Mucosa of rectum (tissue), 2 donors: ENCODE results near the gene ZACN.

Source experiments
- H3K27ac ChIP-seq, 2 donors: one replicate each; pipeline ENCODE4 v1.7.0; 2013; ENCODE audit warnings: inconsistent platforms in 2 of 2, low read depth in 2 of 2, low read length in 2 of 2
- H3K27me3 ChIP-seq, 2 donors: one replicate each; pipeline ENCODE4 v1.7.0; 2013; ENCODE audit warnings: low read length in 2 of 2; ENCODE audit not compliant: control insufficient read depth in 2 of 2, insufficient read depth in 2 of 2
- H3K36me3 ChIP-seq, 2 donors: one replicate each; pipeline ENCODE4 v1.7.0; 2013; ENCODE audit warnings: low read length in 2 of 2; ENCODE audit not compliant: control insufficient read depth in 2 of 2, insufficient read depth in 2 of 2
- H3K4me1 ChIP-seq, 2 donors: one replicate each; pipeline ENCODE4 v1.7.0; 2013; ENCODE audit warnings: low read length in 2 of 2, mild to moderate bottlenecking in 1 of 2; ENCODE audit not compliant: control insufficient read depth in 2 of 2, insufficient read depth in 2 of 2
- H3K4me3 ChIP-seq, 2 donors: one replicate each; pipeline ENCODE4 v1.7.0; 2013; ENCODE audit warnings: low read length in 2 of 2
- H3K9ac ChIP-seq, 2 donors: one replicate each; pipeline ENCODE4 v1.7.0; 2013; ENCODE audit warnings: low read length in 2 of 2, low read depth in 1 of 2, mild to moderate bottlenecking in 1 of 2
- H3K9me3 ChIP-seq, 2 donors: one replicate each; pipeline ENCODE4 v1.7.0; 2013; ENCODE audit warnings: low read length in 2 of 2; ENCODE audit not compliant: control insufficient read depth in 2 of 2
- donor health status: healthy.
- donor health status: Normal muscosa, but diverticular disease.

Gene ZACN

DNA sequence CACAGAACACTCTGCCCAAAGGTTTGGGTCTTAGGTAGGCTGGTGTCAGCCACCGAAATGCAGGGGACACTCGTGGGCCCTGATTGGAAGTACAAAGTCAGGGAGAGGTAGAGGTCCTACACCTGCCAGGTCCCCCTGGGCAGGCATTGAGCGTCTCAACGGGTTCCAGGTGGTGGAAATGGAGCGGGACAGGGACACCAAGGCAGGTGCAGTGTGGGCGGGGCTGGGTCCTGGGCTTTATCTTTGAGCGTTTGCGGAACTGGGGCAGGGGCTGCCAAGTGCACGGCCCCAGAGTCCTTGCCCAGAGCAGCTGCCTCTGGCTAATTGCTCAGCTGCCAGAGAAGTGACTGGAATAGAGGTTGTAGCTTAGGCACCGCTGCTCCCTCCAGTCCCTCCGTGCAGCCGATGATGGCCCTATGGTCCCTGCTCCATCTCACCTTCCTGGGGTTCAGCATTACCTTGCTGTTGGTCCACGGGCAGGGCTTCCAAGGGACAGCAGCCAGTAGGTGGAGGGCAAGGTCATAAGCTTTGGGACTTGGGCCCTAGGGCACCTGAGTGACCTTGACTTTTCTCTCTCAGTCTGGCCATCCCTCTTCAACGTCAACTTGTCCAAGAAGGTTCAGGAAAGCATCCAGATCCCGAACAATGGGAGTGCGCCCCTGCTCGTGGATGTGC is at the start of gene ZACN:
Gene ZACN, plus strand, starts transcription at position 323 of the 675 bp plus-strand sequence. Its CDS starts 83 bp downstream, at position 406.
- Histone ChIP-seq H3K27ac (no peak within 1 kb of the TSS), H3K27me3 (peaks cover 54 to 55% of the 10 kb centered on the region in 2 donors), H3K36me3 (peaks cover 5 to 12% of the 10 kb centered on the region in 2 donors), H3K4me1 (peaks cover 9% of the 10 kb centered on the region in 2 donors), H3K9ac (no peak within 1 kb of the TSS), H3K4me3 (no peak within 1 kb of the TSS), H3K9me3 (no peaks in the 10 kb centered on the region)

GRCh38 chr17:76032073-76032779 is 46.8 kb upstream of the ZACN start:
- no peaks in the 10 kb centered on the region for H3K27me3 ChIP-seq
- no peak overlapping the region for H3K4me3 ChIP-seq
- H3K4me1 ChIP-seq = peaks cover 10 to 19% of the 10 kb centered on the region in 2 donors
- no peak overlapping the region for H3K9ac ChIP-seq
- no peaks in the 10 kb centered on the region for H3K36me3 ChIP-seq
- no peak overlapping the region for H3K27ac ChIP-seq
- H3K9me3 ChIP-seq = no peaks in the 10 kb centered on the region

DNA sequence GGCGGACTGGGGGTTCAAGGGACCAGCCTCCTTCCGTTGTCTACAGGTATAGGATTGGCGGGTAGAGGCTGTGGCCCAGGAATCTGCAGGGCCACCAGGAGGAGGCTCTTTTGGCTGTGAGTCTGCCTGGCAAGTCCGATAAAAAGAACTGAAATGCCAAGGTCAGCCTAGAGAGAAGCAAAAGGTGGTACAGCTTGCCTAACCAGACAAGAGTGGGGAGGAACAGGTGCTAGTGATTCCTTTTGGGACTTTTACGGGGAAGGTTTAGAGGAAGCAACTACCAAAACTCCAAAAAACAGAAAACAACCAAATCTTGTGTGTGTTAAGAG is 46.2 kb upstream of the ZACN start:
- no peaks in the 10 kb centered on the region for H3K36me3 ChIP-seq
- peaks cover 10 to 15% of the 10 kb centered on the region in 2 donors for H3K4me1 ChIP-seq
- H3K27me3 ChIP-seq = no peaks in the 10 kb centered on the region
- no peak overlapping the region for H3K4me3 ChIP-seq
- H3K9ac ChIP-seq = no peak overlapping the region
- no peak overlapping the region for H3K27ac ChIP-seq
- H3K9me3 ChIP-seq = no peaks in the 10 kb centered on the region

DNA sequence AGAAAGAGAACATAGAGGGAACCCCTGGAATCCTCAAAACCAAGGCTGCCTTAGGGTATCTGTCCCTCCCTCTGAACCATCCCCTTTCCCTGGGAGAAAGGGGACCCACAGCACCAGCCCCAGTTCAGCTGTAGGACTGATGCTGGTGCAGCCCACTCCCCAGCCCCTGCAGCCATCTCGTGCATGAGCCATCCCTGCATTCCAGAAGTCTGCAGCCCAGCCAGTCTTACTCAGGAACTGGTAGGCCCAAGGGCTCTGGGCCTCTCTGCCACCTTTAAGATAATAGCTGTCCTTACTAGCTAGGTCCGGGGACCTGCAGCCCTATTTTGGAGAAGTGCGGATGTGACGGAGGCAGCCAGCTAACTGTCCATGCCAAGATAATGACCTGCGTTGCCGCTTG is 45.8 kb upstream of the ZACN start:
- H3K9ac ChIP-seq = no peak overlapping the region
- H3K4me3 ChIP-seq = no peak overlapping the region
- H3K36me3 ChIP-seq = peaks cover 0 to 3% of the 10 kb centered on the region in 2 donors
- no peaks in the 10 kb centered on the region for H3K9me3 ChIP-seq
- H3K27me3 ChIP-seq = no peaks in the 10 kb centered on the region
- H3K4me1 ChIP-seq = peaks cover 10 to 13% of the 10 kb centered on the region in 2 donors
- no peak overlapping the region for H3K27ac ChIP-seq

DNA sequence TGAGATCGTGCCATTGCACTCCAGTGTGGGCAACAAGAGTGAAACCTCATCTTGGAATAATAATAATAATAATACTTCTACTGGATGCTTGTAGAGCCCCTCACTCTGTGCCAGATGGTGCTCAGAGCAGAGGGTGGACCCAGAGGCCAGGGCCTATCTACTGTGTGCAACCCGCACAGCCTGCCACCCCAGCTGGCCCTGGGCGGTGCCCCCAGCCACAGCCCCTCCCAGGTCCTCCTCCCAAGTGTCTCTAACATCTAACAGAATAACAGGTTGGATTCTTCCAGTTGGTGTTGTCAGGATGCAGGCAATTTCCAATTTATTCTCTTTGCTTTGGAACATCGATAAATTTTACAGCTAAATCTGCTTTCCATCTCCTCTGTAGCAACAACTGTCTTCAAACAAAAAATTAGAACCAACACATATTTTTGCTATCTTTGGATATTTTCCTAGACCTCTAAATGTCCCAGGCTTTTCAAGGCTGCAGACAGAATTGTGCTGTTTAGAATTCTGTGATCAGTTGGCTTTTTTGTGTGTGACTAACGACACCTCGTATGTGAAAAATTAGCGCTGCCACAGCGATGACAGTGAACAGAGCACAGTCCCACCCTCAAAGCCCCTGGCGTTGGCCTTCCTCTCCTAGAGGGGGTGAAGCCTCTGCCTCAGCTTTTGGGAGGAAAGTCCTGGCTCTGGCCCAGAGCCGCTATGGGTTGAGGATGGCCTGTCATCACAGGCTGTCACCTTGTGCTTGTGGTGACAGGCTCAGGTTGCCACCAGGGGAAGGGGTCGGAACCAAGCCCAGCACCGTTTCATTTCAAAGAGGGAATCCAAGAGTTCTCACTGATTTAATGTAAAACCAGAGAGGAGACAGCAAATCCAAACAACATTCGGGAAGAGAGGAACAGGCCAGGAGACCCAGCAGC is 44.3 kb upstream of the ZACN start:
- no peak overlapping the region for H3K27ac ChIP-seq

DNA sequence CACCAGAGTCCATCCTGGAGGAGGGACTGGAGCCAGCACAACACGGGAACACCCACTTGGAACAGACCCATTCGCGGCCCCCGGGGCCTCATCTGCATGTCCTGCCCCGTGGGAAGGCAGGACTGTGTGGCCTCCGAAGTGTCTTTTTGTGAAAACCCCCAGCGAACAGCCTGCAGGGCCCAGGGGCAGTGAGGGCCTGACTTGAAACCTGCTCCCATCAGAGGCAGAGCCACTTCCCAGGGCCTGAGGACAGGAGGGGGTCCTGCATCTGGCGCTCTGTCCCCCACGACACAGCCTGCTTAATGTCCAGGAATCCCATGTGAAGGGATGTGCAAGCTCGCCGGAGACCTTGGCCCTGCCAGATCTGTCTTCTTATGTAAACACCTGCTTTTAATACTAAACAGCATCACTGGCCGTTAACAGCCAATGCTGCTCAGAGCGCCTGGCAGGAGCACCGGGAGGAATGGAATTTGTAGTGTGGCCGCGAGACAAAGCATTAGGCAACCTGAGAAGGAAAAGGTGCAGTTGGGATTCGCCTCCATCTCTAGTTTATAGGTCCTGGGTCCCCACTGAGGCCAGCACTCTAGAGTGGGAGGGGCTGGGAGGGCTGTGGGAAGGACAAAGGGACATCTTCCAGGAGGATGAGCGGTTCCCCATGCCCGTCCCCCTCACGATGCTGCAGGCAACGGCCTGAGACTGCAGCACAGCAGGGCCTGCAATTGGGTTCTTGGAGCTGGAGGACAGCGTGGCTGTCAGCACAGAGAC is 42.3 kb upstream of the ZACN start:
- Histone ChIP-seq H3K36me3 (peaks cover 32 to 37% of the 10 kb centered on the region in 2 donors), H3K9me3 (no peaks in the 10 kb centered on the region), H3K27ac (no peak overlapping the region), H3K9ac (no peak overlapping the region), H3K27me3 (no peaks in the 10 kb centered on the region), H3K4me3 (no peak overlapping the region), H3K4me1 (no peaks in the 10 kb centered on the region)

More for the DNA sequence above, 44.3 kb upstream of the ZACN start:
- no peak overlapping the region for H3K9ac ChIP-seq
- H3K4me1 ChIP-seq = peaks cover 2 to 3% of the 10 kb centered on the region in 2 donors
- H3K9me3 ChIP-seq = no peaks in the 10 kb centered on the region
- H3K27me3 ChIP-seq = no peaks in the 10 kb centered on the region
- H3K36me3 ChIP-seq = peaks cover 13 to 17% of the 10 kb centered on the region in 2 donors
- no peak overlapping the region for H3K4me3 ChIP-seq

GRCh38 chr17:76038050-76038449 is 40.9 kb upstream of the ZACN start:
- Histone ChIP-seq H3K4me1 (no peaks in the 10 kb centered on the region), H3K27me3 (no peaks in the 10 kb centered on the region), H3K9ac (no peak overlapping the region), H3K4me3 (no peak overlapping the region), H3K9me3 (no peaks in the 10 kb centered on the region), H3K36me3 (peaks cover 41 to 42% of the 10 kb centered on the region in 2 donors), H3K27ac (no peak overlapping the region)

GRCh38 chr17:76039121-76039520 is 39.9 kb upstream of the ZACN start:
- Histone ChIP-seq H3K4me1 (no peaks in the 10 kb centered on the region), H3K4me3 (no peak overlapping the region), H3K9ac (no peak overlapping the region), H3K27me3 (no peaks in the 10 kb centered on the region), H3K36me3 (peaks cover 51% of the 10 kb centered on the region in 2 donors), H3K9me3 (no peaks in the 10 kb centered on the region), H3K27ac (no peak overlapping the region)

DNA sequence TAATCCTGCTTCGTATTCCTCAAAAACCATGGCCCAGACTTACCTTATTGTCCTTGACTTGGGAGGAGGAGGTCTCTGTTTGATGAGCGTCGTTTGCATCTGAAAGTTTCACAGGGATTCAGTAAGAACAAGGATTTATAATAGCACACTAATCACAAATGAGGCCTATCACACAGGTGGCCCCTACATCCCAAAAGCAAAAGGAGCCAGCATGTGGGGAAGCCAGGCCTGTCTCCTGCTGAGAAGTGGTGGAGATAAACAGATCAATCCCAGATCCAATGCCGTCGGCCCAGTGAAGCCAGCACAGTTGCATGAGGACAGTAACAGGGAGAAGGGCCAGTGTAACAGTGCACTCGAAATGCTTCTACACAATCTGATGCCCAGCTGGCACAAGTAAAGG is 38.6 kb upstream of the ZACN start:
- no peaks in the 10 kb centered on the region for H3K27me3 ChIP-seq
- H3K9me3 ChIP-seq = no peaks in the 10 kb centered on the region
- no peak overlapping the region for H3K27ac ChIP-seq
- peaks cover 62 to 63% of the 10 kb centered on the region in 2 donors for H3K36me3 ChIP-seq
- H3K4me3 ChIP-seq = no peak overlapping the region
- no peaks in the 10 kb centered on the region for H3K4me1 ChIP-seq
- no peak overlapping the region for H3K9ac ChIP-seq
